Adrenal gland (tissue), 5 donors: ENCODE measurements around the gene RPS6KA2.
"Not testable (repeated sequence)": the region's sequence is repeated elsewhere in the genome, so short reads cannot be mapped to it uniquely, and the experiment has no call there.

ENCODE experiments used
- CTCF ChIP-seq, 6 experiments: fragments of 450-650 bp in 4 of 6; fragments of 200-600 bp in 2 of 6; sonication (generic) in 1 of 6; IDR thresholded peaks; 1 replicate in 5 of 6; 2 replicates in 1 of 6; pipeline versions ENCODE4 v1.5.1 to v1.8.0; 2016 to 2021; ENCODE audit warnings: antibody characterized with exemption in 6 of 6, mild to moderate bottlenecking in 2 of 6, moderate library complexity in 1 of 6
- POLR2A ChIP-seq, 2 donors: fragments of 450-650 bp; IDR thresholded peaks; one replicate each; pipeline ENCODE4 v1.6.1; 2017; ENCODE audit warnings: antibody characterized with exemption in 2 of 2, mild to moderate bottlenecking in 2 of 2, moderate library complexity in 1 of 2
- donor health status: DM: no; HTN: no; CAD: no.

- not testable (repeated sequence) for TF ChIP-seq POLR2A, CTCF (IDR thresholded peaks at IDR 0.05)
These were observed 234.1 kb downstream of the RPS6KA2 start for GRCh38 chr6:166392755-166393534.
